ENCODE measurements around the gene TMEM63C.

Gene TMEM63C

GRCh38 chr14:77259025-77259715 lies 77.6 kb downstream of the TMEM63C start:
- no peak for DNase-seq (ENCODE audit: low spot score)

GRCh38 chr14:77260199-77260598 lies 78.6 kb downstream of the TMEM63C start:
- DNase-seq (ENCODE audit: low spot score), result no peak

GRCh38 chr14:77260631-77261030 lies 79.0 kb downstream of the TMEM63C start:
- no peak for DNase-seq (ENCODE audit: low spot score)

GRCh38 chr14:77264466-77265186 lies 83.0 kb downstream of the TMEM63C start:
- no peak for DNase-seq (ENCODE audit: low spot score)

GRCh38 chr14:77265187-77265515 lies 83.6 kb downstream of the TMEM63C start:
- no peak for DNase-seq (ENCODE audit: low spot score)

GRCh38 chr14:77265561-77266335 lies 84.2 kb downstream of the TMEM63C start:
- no peak for DNase-seq (ENCODE audit: low spot score)

GRCh38 chr14:77266336-77266735 lies 84.7 kb downstream of the TMEM63C start:
- no peak for DNase-seq (ENCODE audit: low spot score)

GRCh38 chr14:77267937-77268699 lies 86.5 kb downstream of the TMEM63C start:
- no peak for DNase-seq (ENCODE audit: low spot score)

- no peak for DNase-seq (ENCODE audit: low spot score)
Measured at GRCh38 chr14:77268989-77269600, 87.5 kb downstream of the TMEM63C start.

- DNase-seq (ENCODE audit: low spot score), result no peak
Measured at GRCh38 chr14:77270361-77271112, 88.9 kb downstream of the TMEM63C start.

- DNase-seq (ENCODE audit: low spot score), result no peak
Measured at GRCh38 chr14:77271113-77271710, 89.6 kb downstream of the TMEM63C start, which contains the start of gene NGB. Gene NGB, minus strand, starts transcription at chr14:77271206. Its CDS starts 269 bp downstream, at chr14:77270937.

GRCh38 chr14:77272261-77272660 lies 90.7 kb downstream of the TMEM63C start:
- no peak for DNase-seq (ENCODE audit: low spot score)

- DNase-seq (ENCODE audit: low spot score), result no peak
Measured at GRCh38 chr14:77273796-77274195, 92.2 kb downstream of the TMEM63C start.

GRCh38 chr14:77275041-77275580 lies 93.5 kb downstream of the TMEM63C start:
- no peak for DNase-seq (ENCODE audit: low spot score)

- DNase-seq (ENCODE audit: low spot score), result no peak
Measured at GRCh38 chr14:77275601-77276017, 94.0 kb downstream of the TMEM63C start.

- DNase-seq (ENCODE audit: low spot score), result no peak
Measured at GRCh38 chr14:77276295-77276935, 94.8 kb downstream of the TMEM63C start.

- no peak for DNase-seq (ENCODE audit: low spot score)
Measured at GRCh38 chr14:77276959-77277358, 95.4 kb downstream of the TMEM63C start.

GRCh38 chr14:77278461-77279230 lies 97.0 kb downstream of the TMEM63C start:
- DNase-seq (ENCODE audit: low spot score), result no peak

GRCh38 chr14:77279719-77280118 lies 98.1 kb downstream of the TMEM63C start:
- DNase-seq (ENCODE audit: low spot score), result no peak
